ENCODE data around the gene POU6F2.

The POU6F2 gene

DNA sequence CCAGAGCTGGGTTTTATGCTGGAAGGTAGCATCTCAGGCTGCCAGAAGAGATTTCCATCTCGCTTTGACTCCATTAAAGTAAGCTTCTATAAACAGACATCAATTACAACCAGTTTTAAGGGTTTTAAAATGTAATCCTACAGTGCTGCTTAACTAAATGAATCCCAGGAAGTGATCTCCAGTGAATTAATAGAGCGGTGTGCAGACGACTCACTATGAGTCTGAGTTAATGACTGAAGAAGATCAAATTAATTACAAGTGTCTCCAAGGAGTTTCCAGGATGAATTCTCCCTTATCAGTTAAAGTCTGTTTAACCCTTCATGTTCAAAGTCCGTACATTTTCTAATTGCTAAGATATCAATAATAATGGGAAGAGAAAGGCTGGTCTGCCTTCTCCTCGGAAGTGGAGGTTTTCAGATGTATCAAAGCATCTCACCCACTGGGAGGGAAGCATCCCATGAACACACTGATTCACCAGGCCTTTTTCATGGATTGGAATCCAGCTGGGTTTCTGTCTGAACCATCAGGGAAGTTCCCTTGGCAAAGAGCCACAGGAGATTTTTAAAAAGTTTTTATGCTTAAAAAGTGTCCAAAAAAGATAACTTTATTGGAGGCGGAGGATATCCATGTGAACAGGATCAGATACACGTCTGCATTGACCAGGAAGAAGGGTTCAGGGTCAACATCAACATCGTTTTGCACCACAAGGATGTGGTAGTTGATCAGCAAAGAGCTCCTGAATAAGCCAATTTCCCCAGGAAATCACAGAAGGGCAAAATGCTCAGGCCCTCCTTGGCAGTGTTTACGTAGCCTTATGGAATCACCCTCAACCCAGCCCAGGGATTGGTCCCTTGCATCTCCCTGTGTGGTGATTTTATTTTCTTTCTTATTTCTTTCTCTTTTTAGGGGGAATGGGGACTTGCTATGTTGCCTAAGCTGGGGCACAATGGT is 288.2 kb downstream of the POU6F2 start:
- no peak for DNase-seq

DNA sequence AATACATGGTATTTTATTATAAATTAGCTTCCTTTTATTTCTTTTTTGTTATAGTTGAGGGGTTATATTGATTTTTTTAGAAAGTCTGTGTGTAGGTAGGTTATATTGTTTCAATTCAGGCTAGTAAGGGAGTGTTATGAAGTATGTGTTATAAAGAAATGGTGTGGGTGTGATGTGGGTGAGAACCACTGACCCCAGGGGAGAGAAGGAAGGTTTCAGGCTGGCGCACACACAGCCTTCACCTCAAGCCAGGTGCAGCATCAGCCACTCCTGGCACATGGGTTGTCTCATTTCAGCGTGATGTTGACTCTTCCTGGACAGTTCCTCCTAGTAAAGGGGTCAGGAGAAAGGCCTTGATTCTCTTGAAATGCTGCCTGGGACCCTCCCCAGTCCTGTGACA is 291.3 kb downstream of the POU6F2 start:
- no peak for DNase-seq

DNA sequence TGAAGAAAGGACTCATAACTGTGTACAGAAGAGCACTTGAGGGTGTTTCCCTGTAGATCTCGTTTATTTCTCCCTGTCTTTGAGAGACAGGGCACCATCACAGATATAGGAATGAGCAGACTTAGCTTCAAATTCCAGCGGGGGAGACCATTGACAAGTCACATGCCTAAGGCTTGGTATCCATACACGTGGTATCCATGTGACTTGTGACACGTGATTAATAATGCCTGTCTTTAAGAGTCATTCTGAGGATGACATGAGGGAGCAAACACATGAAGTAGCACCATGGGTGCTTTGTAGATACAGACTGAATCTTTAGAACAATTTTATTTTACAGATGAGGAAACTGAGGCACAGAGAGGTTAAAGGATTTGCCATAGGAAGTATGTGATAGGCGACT is 292.3 kb downstream of the POU6F2 start:
- no peak for DNase-seq

DNA sequence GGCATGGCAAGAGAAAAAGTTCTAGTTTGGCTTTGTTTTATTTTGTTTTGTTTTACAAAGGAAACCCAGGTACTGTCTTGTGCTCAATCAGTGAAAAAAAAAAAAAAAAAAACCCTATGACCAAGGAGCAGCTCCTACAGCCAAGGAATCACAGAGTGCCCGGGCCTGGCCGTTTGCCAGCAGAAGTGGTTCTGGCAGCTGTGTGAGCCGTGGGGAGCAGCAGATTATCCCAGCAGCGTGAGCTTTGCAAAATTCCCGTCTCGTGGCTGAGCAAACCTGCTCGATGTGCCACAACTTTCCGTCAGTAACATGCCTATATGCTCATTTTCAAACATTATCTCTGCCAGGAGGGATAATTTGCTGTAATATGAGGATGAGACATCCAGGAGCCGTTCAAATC is 293.7 kb downstream of the POU6F2 start:
- no peak for DNase-seq

DNA sequence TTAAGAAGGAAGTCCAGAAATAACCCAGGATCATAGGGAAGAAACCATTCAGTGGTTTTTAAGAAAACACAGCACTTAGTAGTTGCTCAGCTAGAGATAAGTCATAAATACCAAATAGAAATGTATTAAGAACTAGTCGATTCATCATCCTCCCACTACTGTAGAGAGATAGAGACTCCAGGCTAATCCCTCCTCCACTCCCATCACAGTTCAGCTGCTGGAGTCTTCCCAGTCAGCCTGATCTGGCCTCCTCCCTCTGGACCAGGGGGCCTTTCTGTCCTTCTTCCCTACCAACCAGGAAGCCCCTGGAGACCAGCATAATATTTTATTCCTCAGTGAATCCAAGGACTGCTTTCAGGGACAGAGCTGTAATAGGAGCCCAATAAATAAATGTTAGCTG is 294.4 kb downstream of the POU6F2 start:
- no peak for DNase-seq

DNA sequence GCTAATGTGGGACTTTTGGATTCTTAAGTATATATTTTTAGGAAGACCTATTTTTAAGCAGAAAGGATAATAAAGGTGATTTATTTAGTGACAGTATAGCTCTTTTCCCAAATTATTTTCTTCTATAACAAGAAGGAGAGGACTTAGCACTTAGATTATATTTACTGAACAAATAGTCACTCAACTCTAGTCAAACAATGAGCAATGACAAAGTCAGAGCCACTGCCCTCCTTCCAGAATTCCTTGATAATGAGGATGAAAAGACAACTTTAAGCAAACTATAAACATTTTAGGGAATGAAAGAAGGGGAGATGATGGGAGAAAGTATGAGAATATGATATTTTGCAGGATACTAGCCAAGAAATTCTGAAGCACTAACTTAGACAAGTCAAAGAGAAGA is 295.0 kb downstream of the POU6F2 start:
- DNase-seq: no peak

DNA sequence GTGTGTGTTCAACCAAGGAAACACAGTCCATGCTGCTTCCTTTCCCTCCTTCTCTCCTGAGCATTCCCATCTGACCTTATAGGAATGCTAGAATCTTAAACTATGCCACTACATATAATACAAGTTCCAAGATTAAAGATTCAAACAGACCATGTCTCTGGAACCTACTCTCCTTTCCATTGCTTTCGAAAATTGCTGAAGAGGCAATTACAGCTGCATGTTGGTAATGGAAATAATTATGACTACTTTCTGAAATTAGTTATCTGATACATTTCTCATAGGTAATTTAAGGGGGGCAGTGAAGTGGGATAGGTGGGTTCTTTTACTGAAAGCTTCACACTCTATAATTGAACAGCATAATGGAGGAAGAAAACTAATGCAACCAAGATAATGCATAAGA is 302.6 kb downstream of the POU6F2 start:
- no peak for DNase-seq

DNA sequence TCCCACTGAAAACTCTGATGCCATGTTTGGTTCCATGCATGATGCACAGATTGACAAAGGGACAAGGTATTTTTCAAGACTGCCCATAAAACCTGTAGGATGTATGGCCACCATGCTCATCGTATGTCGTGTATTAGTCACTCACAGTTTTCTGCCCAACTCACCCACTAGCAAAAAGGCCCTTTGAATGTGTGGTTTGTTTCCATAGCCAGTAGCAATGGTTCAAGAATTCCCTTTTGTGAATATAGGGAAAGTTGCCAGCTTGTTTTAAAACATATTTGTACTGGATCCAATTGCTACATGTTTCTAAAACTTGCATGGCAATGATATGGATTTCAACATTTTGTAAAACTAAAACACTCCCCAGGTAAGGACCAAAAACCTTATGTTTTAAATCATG is 307.5 kb downstream of the POU6F2 start:
- no peak for DNase-seq

DNA sequence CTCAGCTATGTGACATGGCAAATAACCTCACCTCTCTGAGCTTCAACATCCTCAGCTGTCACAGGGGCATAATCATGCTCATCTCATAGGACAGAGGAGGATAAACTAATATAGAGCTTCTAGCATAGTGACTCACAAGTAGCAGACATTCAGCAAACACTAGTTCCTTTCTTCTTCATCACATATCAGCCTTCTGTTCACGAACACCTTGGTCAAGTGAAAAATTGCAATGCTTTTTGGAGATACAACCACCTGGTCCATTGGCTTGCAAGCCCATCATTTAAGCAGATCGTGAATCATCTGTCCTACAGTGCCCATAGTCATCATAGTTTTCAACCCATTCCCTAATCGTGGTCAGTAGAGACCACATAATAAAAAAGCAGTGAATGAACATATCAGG is 310.6 kb downstream of the POU6F2 start:
- no peak for DNase-seq

DNA sequence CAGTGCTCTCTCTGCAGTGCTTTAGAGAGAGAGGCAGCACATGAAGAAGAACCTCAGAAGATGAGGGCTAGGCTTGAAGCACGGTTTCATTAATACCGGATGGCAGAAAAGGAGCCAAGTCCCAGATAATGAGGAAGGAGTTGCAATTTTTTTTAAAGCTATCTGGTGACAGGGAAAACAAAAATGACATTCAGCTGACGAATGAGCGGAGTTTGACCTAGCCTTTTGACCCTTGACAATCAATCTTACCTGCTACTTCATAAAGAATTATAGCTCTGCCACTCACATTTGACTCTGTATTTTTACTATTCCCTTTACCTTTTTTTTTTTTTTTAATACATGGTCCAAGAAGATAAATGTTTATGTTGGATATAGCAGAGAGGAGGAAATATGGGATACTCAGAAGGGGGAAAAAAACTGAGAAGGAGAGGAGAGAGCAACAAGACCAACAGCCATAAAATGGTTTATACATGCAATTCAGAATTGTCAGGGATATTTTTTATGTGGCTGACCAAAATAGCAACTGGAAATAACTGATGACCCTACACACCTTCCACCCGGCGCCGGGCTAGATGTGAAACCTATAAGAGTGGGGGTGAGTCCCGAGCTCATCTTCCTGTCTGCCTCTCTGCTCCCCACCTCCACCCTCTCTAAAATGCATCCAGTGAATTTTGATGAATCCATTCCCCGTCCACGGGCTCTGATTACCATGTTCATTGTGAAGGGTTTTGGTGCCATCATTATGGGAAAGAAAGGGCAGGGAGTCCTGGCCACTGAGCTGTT is 314.1 kb downstream of the POU6F2 start:
- DNase-seq: no peak

DNA sequence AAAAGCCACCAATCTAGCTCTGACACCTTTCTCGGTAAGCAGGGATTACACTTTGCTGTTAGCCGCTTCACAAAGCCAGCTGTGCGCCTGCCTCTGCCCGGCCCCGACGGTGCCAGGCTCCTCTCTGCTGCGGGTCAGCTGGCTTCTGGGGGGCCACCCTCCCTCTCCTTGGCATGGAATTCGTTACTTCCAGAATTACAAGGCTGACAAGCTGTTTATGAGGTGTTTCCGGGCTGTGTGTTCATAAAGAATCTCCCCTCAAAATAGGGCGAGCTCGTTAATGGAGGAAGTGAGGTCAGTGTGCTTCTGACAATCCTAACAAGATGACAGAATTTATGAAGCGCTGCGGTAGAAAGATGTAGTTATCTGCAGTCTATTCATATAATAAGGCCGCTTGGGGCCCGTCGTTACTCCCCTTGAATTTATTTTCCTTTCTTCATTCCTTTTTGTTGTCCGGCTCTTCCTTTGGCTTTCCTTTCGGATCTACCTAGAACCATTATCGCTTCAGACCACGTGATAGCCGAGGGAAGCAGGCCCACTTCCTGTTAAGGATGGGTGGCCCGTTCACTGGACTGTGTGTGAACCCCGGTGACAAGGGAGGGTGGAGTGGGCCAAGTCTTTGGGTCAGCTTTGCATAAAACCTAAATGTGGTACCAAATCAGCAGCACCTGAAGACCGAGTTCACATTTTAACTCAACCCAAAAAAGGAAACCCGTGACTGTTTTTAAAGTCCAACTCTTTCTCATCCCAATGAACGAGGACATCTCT is 315.5 kb downstream of the POU6F2 start:
- DNase-seq: no peak

DNA sequence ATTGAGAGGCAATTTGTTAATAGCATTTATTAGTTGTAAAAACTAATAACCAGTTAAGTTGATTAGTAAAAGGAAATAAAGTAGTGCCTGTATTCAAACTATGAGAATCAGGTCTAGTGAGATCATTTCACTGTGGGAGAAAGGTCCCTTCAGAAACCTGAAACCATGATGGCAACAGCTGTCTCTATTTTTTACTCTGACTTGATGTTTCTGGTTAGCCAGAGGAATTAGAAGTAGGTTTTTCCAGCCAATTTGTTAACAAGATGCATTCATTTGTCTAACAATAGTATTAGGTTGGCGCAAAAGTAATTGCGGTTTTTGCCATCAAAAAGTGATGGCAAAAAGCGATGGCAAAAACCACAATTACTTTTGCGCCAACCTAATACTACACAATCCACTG is 316.3 kb downstream of the POU6F2 start:
- DNase-seq: no peak

DNA sequence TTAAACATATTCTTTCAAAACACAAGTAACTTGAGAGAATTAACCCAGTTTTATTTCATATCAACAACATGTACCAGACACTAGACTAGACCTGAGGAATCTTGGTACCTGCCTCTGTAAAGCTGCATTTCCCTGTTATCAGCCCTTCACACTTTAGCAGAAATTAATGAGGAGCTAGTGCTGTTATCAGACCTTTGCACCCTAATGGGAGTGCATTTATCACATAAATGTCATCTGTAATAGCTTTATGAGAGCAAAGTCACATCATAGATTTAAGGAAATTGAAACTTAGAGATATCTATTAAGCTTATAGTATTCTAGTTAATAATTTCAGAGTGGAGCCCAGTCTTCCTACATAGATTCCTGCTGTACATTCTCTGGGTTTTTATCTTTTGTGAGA is 318.1 kb downstream of the POU6F2 start:
- DNase-seq: no peak

DNA sequence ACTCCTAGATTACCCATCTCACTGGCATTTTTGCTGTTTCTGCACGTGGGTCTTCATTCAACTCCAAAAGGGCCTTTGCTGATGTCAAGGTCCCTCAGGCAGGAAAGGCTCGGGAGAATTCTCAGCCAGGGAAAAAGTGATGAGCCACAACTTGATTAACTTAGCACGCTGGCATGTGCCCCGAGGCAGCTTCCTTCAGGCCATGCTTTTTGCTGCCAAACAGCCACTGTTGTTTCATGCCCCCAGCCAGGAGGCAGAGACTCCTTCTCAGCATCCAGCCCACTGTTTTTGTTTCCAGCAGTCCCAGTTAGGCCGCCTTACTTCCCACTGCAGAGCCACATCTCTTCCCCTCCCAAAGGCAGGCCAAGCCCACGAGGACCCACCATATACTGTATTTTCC is 322.0 kb downstream of the POU6F2 start:
- DNase-seq: no peak

DNA sequence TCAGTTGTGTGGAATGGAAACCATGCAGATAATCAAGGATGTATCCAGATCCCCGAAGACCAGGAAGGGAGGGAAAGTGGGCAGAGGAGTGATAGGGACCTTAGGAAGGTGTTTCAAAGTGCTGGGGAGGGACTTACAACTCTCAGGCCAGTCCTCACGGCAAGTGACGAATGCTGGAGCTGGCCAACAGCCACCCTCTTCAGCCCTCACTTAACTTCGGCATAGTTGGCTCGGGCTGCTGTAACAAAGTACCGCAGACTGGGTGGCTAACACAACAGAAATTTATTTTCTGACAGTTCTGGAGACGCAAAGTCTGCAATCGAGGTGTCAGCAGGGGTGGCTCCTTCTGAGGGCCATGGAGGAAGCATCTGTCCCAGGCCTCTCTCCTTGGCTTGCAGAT is 322.6 kb downstream of the POU6F2 start:
- DNase-seq: no peak

DNA sequence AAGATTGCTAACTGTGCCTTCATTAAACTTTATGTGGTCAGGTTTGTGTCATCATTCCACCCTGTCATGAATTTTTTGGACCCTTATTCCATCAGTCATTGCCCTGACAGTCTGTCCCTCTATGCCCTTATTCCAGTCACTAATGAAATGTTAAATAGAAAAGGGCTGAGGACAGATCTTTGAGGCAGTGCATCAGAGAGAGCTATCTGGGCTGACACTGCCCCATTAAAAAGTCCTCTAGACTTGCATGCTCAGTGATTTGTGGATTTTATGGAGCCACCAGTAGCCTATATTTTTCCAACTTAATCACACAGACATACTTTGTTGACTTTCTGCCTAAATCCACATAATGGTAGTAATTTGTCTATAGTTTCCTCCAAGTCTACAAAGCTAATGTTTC is 323.8 kb downstream of the POU6F2 start:
- DNase-seq: no peak

DNA sequence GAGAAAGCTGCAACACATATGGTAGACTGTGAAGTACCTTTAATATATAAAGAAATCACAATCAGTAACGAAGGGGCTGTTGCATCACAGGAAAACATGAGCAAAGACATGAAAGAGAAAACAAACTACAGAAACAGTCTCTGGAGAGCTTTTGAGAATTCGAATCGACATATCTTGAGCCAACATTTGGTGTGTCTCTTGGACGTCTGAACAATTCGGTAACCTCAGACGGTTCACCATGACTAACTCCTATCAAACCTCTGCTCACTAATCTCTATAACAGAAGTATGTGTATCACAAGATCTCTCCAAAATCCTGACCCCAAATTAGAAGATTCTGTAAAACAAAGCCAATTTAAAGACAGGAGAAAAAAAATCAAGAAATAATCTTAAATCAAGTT is 326.5 kb downstream of the POU6F2 start:
- no peak for DNase-seq

DNA sequence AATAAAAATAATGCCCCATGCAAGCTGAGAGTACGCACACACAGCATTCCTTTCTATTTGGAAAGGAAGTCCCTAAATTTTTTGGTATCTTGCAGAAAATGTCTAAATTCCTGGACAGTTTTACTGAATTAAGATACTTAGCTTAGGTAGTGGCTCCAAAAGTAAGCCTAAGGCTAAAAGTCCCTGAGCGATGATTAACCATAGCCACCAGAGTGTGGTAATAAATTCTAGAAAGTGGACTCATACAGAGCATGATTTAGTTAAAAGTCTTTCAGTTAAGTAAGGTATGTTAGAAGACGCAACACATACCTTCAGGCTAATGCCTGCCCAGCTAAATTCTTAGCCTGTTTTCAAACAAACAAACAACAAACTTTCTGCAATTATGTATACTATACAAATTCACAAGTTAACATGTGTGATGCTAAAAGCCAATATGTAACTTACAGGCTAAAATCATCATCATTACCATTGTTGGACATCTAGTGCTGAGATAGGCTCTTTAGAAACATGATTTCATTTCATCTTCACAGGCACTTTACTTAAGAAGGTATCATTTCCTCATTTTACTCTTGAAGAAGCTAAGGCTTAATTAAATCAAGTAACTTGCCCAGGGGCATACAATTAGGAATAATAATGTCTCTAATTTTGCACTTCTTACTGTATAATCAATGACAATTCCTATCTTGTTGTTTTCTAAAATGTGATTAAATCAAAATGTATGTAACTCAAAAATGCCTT is 327.1 kb downstream of the POU6F2 start:
- DNase-seq: no peak

DNA sequence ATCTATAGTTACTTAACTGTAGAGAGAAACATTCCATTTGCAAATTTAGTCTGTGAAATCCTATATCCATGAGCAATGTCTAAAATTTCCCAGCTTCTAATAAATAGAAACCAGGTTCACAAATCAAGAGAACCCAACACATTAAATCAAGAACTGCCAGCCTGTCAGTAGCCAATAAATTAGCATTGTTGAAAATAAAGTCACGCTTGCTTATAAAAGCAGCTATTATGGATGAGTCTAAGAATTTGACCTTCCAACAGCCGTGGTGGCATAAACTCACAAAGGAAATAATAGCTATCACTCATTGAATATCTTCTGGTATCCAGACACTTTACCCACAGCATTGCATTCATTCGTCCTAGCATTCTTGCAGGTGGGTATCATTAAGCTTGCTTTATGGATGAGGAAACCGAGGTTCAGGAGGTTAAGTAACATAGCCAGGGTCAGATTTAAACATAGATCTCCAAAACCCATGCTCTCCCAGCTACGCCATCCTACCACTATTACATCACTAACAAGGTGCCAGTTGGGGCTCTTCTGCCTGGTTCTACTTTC is 328.4 kb downstream of the POU6F2 start:
- DNase-seq: no peak

DNA sequence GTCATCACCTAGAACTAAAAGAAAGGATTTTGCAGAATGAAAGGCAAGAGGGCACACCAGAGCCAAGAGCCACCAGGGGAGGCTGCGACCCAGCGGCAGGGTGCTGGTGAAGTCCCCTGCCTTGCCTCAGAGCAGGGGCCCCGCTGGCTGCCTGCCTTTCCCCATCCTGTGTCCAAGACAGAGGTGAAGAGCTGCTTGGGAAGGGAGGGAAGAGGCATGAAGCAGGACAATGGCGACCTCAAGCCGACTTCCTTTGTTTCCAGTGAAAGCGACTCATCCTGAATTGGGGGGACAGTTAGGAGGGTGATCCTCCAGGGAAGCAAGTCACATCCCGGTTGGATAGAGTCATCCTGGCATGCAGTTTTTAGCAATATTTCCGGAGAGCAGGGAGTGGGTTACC is 333.0 kb downstream of the POU6F2 start:
- no peak for DNase-seq

DNA sequence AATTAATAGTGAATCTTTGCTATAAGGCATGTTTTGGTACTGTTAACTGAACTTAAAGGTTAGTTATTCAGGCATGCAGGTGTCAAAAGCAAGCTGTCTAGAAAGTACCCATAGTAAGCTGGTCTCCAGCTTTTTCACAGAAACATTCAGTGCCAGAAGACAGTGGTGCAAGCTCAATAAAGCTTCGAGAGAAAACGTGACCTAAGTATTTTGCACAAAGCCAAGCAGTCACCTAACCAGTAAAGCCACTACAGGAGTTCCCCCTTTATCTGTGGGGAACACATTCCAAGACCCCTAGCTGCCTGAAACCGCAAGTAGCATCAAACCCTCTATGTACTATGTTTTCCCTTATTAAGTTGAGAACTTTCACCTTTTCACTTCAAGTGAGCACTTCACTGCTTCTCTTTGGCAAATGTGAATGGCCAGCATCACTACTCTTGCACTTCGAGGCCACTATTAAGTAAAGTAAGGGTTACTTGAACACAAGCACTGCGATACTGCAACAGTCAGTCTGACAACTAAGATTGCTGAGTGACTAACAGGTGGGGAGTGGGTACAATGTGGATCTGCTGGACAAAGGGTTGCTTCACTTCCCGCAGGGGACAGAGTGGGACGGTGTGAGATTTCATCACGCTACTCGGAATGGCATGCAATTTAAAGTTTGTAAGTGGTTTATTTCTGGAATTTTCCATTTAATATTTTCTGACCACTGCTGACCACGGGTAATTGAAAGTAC is 334.7 kb downstream of the POU6F2 start:
- no peak for DNase-seq

DNA sequence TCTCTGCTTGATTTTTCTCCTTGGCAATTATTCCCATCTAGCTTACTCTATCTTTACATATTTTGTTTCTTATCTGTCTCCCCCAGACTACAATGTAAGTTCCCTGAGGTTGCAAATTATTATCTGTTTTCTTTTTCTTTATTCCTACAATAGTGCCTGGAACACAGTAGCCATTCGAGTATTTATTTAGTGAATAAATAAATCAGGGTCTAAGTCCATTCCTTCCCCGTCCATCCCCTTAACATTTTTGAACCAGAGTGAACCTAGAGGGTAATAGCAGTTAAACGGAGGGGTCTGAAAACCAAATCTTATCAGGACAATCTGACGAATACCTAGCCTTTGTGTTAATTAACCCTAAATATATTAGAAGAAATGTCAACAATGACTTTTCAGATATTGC is 335.7 kb downstream of the POU6F2 start:
- no peak for DNase-seq

Measured in NCI-H1048 (cell line).